GM23338 (cell line): Measurements from ENCODE around the gene GPR42. TPM values are rescaled to one million over a fixed set of nuclear protein-coding genes. Genes with fewer than 3 reads are reported as not detected.

Experiments
- ATAC-seq: fragments of 200-7000 bp; cut with Tn5 transposase; 3 replicates; pipeline ENCODE4 v1.9.1; 2020
- DNase-seq: peaks from one replicate; pipeline ENCODE4 v3.0.0-alpha.2; 2015; ENCODE audit warnings: low spot score
- H2AFZ ChIP-seq: fragments of 200-600 bp; sonication (generic); 2 replicates; pipeline ENCODE4 v1.8.0; 2016; ENCODE audit warnings: antibody characterized with exemption, mild to moderate bottlenecking, moderate library complexity
- H3F3A ChIP-seq: fragments of 200-600 bp; sonication (generic); replicated peaks from 2 replicates; pipeline ENCODE4 v1.8.0; 2017; ENCODE audit warnings: antibody characterized with exemption, mixed run types, low read depth
- H3K27ac ChIP-seq: fragments of 200-600 bp; sonication (generic); 2 replicates; pipeline ENCODE4 v1.6.1; 2016; ENCODE audit warnings: low read depth
- H3K27me3 ChIP-seq: fragments of 200-600 bp; sonication (generic); 2 replicates; pipeline ENCODE4 v1.8.0; 2016; ENCODE audit warnings: mild to moderate bottlenecking, mixed run types, moderate library complexity; ENCODE audit not compliant: insufficient read depth
- H3K36me3 ChIP-seq: fragments of 200-600 bp; sonication (generic); 2 replicates; pipeline ENCODE4 v1.8.0; 2016; ENCODE audit warnings: mild to moderate bottlenecking; ENCODE audit not compliant: insufficient read depth
- H3K4me1 ChIP-seq: fragments of 200-600 bp; sonication (generic); 2 replicates; pipeline ENCODE4 v1.8.0; 2016; ENCODE audit warnings: mild to moderate bottlenecking, moderate library complexity; ENCODE audit not compliant: insufficient read depth
- H3K4me2 ChIP-seq: fragments of 200-600 bp; sonication (generic); 2 replicates; pipeline ENCODE4 v1.7.1; 2017; ENCODE audit warnings: mixed run types
- H3K4me3 ChIP-seq: fragments of 200-600 bp; sonication (generic); 2 replicates; pipeline ENCODE4 v1.6.1; 2016; ENCODE audit warnings: mixed run types
- H3K79me2 ChIP-seq: fragments of 200-600 bp; sonication (generic); replicated peaks from 2 replicates; pipeline ENCODE4 v1.8.0; 2017; ENCODE audit warnings: mild to moderate bottlenecking; ENCODE audit not compliant: insufficient read depth
- H3K9me2 ChIP-seq: fragments of 200-600 bp; sonication (generic); 2 replicates; pipeline ENCODE4 v1.8.0; 2017; ENCODE audit not compliant: insufficient read depth
- H4K20me1 ChIP-seq: fragments of 200-600 bp; sonication (generic); replicated peaks from 2 replicates; pipeline ENCODE4 v1.8.0; 2017; ENCODE audit warnings: mild to moderate bottlenecking; ENCODE audit not compliant: insufficient read depth
- H3K27ac Mint-ChIP-seq: 2 replicates; pipeline ENCODE4 v1.8.0; 2020; ENCODE audit warnings: inconsistent platforms, mild to moderate bottlenecking, moderate library complexity, mixed read lengths
- H3K27me3 Mint-ChIP-seq: 3 replicates; pipeline ENCODE4 v1.8.0; 2022; ENCODE audit warnings: low read depth, mild to moderate bottlenecking, moderate library complexity, mixed read lengths, inconsistent platforms; ENCODE audit not compliant: insufficient read depth, poor library complexity
- H3K36me3 Mint-ChIP-seq: 3 replicates; pipeline ENCODE4 v1.8.0; 2021; ENCODE audit warnings: low read depth, mild to moderate bottlenecking, inconsistent platforms, moderate library complexity, mixed read lengths
- H3K4me1 Mint-ChIP-seq: 3 replicates; pipeline ENCODE4 v1.8.0; 2020; ENCODE audit warnings: mild to moderate bottlenecking, inconsistent platforms, mixed read lengths
- H3K4me3 Mint-ChIP-seq: 3 replicates; pipeline ENCODE4 v1.8.0; 2021; ENCODE audit warnings: moderate library complexity, mild to moderate bottlenecking, inconsistent platforms, mixed read lengths
- H3K9me3 Mint-ChIP-seq: 3 replicates; pipeline ENCODE4 v1.8.0; 2020; ENCODE audit warnings: moderate library complexity, mild to moderate bottlenecking, inconsistent platforms, mixed read lengths
- CREB1 ChIP-seq: fragments of 250-450 bp; sonication (Bioruptor Pico); IDR thresholded peaks from 2 replicates; pipeline ENCODE4 v1.5.0; 2020; ENCODE audit warnings: low read depth, mild to moderate bottlenecking, moderate library complexity
- CTCF ChIP-seq, 2 experiments: fragments of 200-600 bp in 1 of 2; sonication (generic) in 1 of 2; conservative IDR thresholded peaks; 2 replicates each; pipeline versions ENCODE4 v1.5.1 to v1.6.1; 2016 to 2017; ENCODE audit warnings: antibody characterized with exemption in 2 of 2, low read depth in 2 of 2, mild to moderate bottlenecking in 2 of 2, moderate library complexity in 1 of 2
- ETS1 ChIP-seq: IDR thresholded peaks from 2 replicates; pipeline ENCODE4 v1.6.1; 2016; ENCODE audit warnings: antibody characterized with exemption
- EZH2 ChIP-seq: fragments of 200-600 bp; sonication (generic); IDR thresholded peaks from one replicate; pipeline ENCODE4 v1.8.0; 2017; ENCODE audit warnings: antibody characterized with exemption, mild to moderate bottlenecking, low read depth; ENCODE audit not compliant: unreplicated experiment
- EZH2phosphoT487 ChIP-seq: fragments of 200-600 bp; sonication (generic); IDR thresholded peaks from one replicate; pipeline ENCODE4 v1.8.1; 2018; ENCODE audit warnings: antibody characterized with exemption; ENCODE audit not compliant: unreplicated experiment
- POLR2AphosphoS5 ChIP-seq: IDR thresholded peaks from 2 replicates; pipeline ENCODE4 v1.6.1; 2016; ENCODE audit warnings: antibody characterized with exemption, low read depth
- STAT1 ChIP-seq: IDR thresholded peaks from one replicate; pipeline ENCODE4 v1.6.1; 2016; ENCODE audit warnings: antibody characterized with exemption; ENCODE audit not compliant: unreplicated experiment
- ZNF114 ChIP-seq: fragments of 250-450 bp; sonication (Bioruptor Pico); IDR thresholded peaks from 2 replicates; pipeline ENCODE4 v1.5.0; 2020; ENCODE audit warnings: mild to moderate bottlenecking, moderate library complexity
- ZNF331 ChIP-seq: fragments of 250-450 bp; sonication (Bioruptor Pico); IDR thresholded peaks from 2 replicates; pipeline ENCODE4 v1.5.0; 2020; ENCODE audit warnings: low read depth, mild to moderate bottlenecking, moderate library complexity
- polyA plus RNA-seq: library from polyadenylated mRNA; unstranded; fragments of >200 nt; fragmentation: Nextera tagmentation; extraction: Ambion mirVana; gene quantifications from 2 replicates; pipeline ENCODE4 v1.2.1, GENCODE V29; 2016
- total RNA-seq: library from RNA; depleted of rRNA; stranded (reverse); fragments of >200 nt; shearing (Covaris generic); gene quantifications from 2 replicates; pipeline ENCODE4 v1.2.3, GENCODE V29; 2014
- TF ChIP-seq, protein P1 (sequence below): IDR thresholded peaks from one replicate; pipeline ENCODE4 v1.6.1; 2018; ENCODE audit warnings: antibody characterized with exemption; ENCODE audit not compliant: unreplicated experiment
- TF ChIP-seq, protein P2 (sequence below): fragments of 250-450 bp; sonication (Bioruptor Pico); IDR thresholded peaks from 2 replicates; pipeline ENCODE4 v1.5.0; 2020; ENCODE audit warnings: mild to moderate bottlenecking, moderate library complexity

GPR42 gene
- total and polyA plus RNA-seq, 2 experiments from 2014 or later, result not detected

GRCh38 chr19:35381926-35382325 is 11.1 kb downstream of the GPR42 start (continued):
- TF ChIP-seq, protein P1, sequence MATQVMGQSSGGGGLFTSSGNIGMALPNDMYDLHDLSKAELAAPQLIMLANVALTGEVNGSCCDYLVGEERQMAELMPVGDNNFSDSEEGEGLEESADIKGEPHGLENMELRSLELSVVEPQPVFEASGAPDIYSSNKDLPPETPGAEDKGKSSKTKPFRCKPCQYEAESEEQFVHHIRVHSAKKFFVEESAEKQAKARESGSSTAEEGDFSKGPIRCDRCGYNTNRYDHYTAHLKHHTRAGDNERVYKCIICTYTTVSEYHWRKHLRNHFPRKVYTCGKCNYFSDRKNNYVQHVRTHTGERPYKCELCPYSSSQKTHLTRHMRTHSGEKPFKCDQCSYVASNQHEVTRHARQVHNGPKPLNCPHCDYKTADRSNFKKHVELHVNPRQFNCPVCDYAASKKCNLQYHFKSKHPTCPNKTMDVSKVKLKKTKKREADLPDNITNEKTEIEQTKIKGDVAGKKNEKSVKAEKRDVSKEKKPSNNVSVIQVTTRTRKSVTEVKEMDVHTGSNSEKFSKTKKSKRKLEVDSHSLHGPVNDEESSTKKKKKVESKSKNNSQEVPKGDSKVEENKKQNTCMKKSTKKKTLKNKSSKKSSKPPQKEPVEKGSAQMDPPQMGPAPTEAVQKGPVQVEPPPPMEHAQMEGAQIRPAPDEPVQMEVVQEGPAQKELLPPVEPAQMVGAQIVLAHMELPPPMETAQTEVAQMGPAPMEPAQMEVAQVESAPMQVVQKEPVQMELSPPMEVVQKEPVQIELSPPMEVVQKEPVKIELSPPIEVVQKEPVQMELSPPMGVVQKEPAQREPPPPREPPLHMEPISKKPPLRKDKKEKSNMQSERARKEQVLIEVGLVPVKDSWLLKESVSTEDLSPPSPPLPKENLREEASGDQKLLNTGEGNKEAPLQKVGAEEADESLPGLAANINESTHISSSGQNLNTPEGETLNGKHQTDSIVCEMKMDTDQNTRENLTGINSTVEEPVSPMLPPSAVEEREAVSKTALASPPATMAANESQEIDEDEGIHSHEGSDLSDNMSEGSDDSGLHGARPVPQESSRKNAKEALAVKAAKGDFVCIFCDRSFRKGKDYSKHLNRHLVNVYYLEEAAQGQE, result no peak
- TF ChIP-seq EZH2phosphoT487, result no peak
- no peak for TF ChIP-seq POLR2AphosphoS5
- TF ChIP-seq EZH2, result no peak
- TF ChIP-seq ZNF331 (CRISPR knock-in tag), result no peak
- no peak for TF ChIP-seq ETS1

- Histone ChIP-seq H3K4me3 (no peak overlapping the region), H3K4me2 (no peak overlapping the region), H3F3A (no peaks in the 10 kb centered on the region), H3K9me2 (no peaks in the 10 kb centered on the region; the same call in 1 of the 2 replicates), H2AFZ (no peak overlapping the region), H3K27me3 (no peaks in the 10 kb centered on the region), H3K27ac (no peak overlapping the region), H3K36me3 (peaks cover 8% of the 10 kb centered on the region; the same call in 1 of the 2 replicates), H4K20me1 (no peaks in the 10 kb centered on the region), H3K79me2 (no peaks in the 10 kb centered on the region), H3K4me1 (no peaks in the 10 kb centered on the region)
- no peak for DNase-seq
- H3K9me3 Mint-ChIP-seq, result peaks cover 65% of the 10 kb centered on the region
- H3K27ac Mint-ChIP-seq, result no peak overlapping the region
- H3K27me3 Mint-ChIP-seq, result no peaks in the 10 kb centered on the region
- no peak overlapping the region for H3K4me3 Mint-ChIP-seq
- no peak for ATAC-seq
- H3K4me1 Mint-ChIP-seq, result no peaks in the 10 kb centered on the region
- peaks cover 13% of the 10 kb centered on the region; the same call in 2 of the 3 replicates for H3K36me3 Mint-ChIP-seq
- TF ChIP-seq EZH2 (no peak), STAT1 (no peak), CREB1 (CRISPR knock-in tag) (no peak), EZH2phosphoT487 (no peak), ETS1 (no peak), ZNF114 (CRISPR knock-in tag) (no peak), CTCF (conservative IDR thresholded peaks at IDR 0.05; ENCODE audit: low read depth in 2 of 2) (no peak)
- TF ChIP-seq, protein P2, sequence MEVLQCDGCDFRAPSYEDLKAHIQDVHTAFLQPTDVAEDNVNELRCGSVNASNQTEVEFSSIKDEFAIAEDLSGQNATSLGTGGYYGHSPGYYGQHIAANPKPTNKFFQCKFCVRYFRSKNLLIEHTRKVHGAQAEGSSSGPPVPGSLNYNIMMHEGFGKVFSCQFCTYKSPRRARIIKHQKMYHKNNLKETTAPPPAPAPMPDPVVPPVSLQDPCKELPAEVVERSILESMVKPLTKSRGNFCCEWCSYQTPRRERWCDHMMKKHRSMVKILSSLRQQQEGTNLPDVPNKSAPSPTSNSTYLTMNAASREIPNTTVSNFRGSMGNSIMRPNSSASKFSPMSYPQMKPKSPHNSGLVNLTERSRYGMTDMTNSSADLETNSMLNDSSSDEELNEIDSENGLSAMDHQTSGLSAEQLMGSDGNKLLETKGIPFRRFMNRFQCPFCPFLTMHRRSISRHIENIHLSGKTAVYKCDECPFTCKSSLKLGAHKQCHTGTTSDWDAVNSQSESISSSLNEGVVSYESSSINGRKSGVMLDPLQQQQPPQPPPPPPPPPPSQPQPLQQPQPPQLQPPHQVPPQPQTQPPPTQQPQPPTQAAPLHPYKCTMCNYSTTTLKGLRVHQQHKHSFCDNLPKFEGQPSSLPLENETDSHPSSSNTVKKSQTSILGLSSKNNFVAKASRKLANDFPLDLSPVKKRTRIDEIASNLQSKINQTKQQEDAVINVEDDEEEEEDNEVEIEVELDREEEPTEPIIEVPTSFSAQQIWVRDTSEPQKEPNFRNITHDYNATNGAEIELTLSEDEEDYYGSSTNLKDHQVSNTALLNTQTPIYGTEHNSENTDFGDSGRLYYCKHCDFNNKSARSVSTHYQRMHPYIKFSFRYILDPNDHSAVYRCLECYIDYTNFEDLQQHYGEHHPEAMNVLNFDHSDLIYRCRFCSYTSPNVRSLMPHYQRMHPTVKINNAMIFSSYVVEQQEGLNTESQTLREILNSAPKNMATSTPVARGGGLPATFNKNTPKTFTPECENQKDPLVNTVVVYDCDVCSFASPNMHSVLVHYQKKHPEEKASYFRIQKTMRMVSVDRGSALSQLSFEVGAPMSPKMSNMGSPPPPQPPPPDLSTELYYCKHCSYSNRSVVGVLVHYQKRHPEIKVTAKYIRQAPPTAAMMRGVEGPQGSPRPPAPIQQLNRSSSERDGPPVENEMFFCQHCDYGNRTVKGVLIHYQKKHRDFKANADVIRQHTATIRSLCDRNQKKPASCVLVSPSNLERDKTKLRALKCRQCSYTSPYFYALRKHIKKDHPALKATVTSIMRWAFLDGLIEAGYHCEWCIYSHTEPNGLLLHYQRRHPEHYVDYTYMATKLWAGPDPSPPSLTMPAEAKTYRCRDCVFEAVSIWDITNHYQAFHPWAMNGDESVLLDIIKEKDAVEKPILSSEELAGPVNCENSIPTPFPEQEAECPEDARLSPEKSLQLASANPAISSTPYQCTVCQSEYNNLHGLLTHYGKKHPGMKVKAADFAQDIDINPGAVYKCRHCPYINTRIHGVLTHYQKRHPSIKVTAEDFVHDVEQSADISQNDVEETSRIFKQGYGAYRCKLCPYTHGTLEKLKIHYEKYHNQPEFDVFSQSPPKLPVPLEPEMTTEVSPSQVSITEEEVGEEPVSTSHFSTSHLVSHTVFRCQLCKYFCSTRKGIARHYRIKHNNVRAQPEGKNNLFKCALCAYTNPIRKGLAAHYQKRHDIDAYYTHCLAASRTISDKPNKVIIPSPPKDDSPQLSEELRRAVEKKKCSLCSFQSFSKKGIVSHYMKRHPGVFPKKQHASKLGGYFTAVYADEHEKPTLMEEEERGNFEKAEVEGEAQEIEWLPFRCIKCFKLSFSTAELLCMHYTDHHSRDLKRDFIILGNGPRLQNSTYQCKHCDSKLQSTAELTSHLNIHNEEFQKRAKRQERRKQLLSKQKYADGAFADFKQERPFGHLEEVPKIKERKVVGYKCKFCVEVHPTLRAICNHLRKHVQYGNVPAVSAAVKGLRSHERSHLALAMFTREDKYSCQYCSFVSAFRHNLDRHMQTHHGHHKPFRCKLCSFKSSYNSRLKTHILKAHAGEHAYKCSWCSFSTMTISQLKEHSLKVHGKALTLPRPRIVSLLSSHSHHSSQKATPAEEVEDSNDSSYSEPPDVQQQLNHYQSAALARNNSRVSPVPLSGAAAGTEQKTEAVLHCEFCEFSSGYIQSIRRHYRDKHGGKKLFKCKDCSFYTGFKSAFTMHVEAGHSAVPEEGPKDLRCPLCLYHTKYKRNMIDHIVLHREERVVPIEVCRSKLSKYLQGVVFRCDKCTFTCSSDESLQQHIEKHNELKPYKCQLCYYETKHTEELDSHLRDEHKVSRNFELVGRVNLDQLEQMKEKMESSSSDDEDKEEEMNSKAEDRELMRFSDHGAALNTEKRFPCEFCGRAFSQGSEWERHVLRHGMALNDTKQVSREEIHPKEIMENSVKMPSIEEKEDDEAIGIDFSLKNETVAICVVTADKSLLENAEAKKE (CRISPR knock-in tag), result no peak
These were observed 12.7 kb downstream of the GPR42 start for GRCh38 chr19:35383536-35383935.
